Measurements from ENCODE around the gene LY6G6D. TPM values are rescaled to one million over a fixed set of nuclear protein-coding genes. Genes with fewer than 3 reads are reported as not detected.
A peak's percentile ranks its signal among the peaks of the same experiment; 100 is the strongest.

LY6G6D gene
- total and polyA plus RNA-seq, 2 of the 13 experiments (the other 11 are each of a cell fraction or from before 2014, with no cell fraction given): not detected

DNA sequence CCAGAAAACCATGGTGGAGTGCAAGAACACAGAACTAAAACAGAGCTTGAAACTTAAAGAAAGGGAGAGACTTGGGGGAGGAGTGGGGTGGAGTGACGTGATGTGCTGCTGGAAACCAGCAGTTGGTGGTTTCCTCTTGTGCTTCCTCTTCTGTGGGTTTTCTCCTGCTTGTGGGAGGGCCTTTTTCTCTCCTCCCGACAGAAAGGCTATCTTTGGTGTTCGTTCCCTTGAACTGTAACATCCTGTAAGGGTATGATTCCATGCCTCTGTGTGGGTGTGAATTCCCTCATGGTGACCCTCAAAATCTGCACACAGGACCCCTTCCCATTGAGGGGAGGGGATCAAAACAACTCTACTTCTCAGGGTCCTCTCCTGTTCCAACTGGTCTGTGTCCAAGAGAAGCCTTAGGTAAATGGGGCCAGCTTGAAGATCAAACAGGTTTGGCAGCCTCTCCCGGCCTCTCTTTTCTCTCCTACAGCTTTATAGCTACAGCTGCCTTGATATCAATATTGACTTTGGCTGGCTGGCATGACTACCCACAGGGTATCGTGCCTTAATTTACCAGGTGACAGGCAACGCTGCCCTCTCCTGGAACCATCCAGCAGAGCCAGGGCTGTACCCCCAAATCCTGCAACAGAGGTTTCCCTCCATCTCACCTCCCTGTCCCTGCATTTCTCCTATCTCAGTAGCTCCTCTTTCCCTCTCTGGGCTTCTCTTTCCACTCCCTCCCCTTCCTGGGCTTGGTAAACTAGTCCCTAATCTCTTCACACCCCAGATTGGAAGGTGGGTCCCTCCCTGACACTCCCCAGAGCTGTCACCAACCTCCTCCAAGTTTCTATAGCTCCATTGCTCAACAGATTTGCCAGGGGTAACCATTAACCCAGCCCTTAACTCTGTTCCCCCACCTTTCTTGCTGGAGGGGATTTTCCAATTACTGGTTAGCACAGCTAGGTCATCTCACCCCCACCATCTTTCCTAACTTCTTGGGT is 23.1 kb downstream of the LY6G6D start (continued):
- no peak for TF ChIP-seq ZNF407 (CRISPR knock-in tag; IDR thresholded peaks at IDR 0.05; ENCODE audit: not compliant biosample characterization)
- peak; percentile 87 for TF ChIP-seq ZNF256 (CRISPR knock-in tag; conservative IDR thresholded peaks at IDR 0.05)
- peak; percentile 43; the same call in 1 of the 2 replicates for TF ChIP-seq NKX3-1 (CRISPR knock-in tag; IDR thresholded peaks at IDR 0.05)
- TF ChIP-seq ATF2 (CRISPR knock-in tag; IDR thresholded peaks at IDR 0.05): peak; percentile 79; the same call in 1 of the 2 replicates
- TF ChIP-seq MTA1 (CRISPR knock-in tag; IDR thresholded peaks at IDR 0.05; ENCODE audit: borderline replicate concordance): peak; percentile 66; the same call in 1 of the 2 replicates
- no peak for TF ChIP-seq ZBTB33 (CRISPR knock-in tag; IDR thresholded peaks at IDR 0.05)
- 0 out of 2 replicates have a peak, but pooled peaks have one; percentile 46 for TF ChIP-seq PBX2 (CRISPR knock-in tag; IDR thresholded peaks at IDR 0.05)
- TF ChIP-seq SIX1 (CRISPR knock-in tag; IDR thresholded peaks at IDR 0.05; ENCODE audit: borderline replicate concordance): peak; percentile 52; the same call in 1 of the 2 replicates
- TF ChIP-seq ELF1 (CRISPR knock-in tag; IDR thresholded peaks at IDR 0.05): peak; percentile 31; the same call in 1 of the 2 replicates
- TF ChIP-seq ZNF770 (CRISPR knock-in tag; IDR thresholded peaks at IDR 0.05): 0 out of 2 replicates have a peak, but pooled peaks have one; percentile 43
- peak; percentile 88 for TF ChIP-seq PPARG (CRISPR knock-in tag; conservative IDR thresholded peaks at IDR 0.05)

All from HepG2 (cell line).